CD4-positive, CD25-positive, alpha-beta regulatory T cell (primary cell): ENCODE data around the gene FAM185A. TPM values are rescaled to one million over a fixed set of nuclear protein-coding genes. Genes with fewer than 3 reads are reported as not detected.
"Not testable (repeated sequence)": the region's sequence is repeated elsewhere in the genome, so short reads cannot be mapped to it uniquely, and the experiment has no call there.

Experiments
- ATAC-seq, 2 donors: fragments of 150-1000 bp; cut with Tn5 transposase; one replicate each; pipeline ENCODE4 v1.10.0; 2021; ENCODE audit warnings: low read depth in 2 of 2, moderate number of reproducible peaks in 2 of 2, moderate library complexity in 1 of 2
- DNase-seq, 3 donors: peaks; one replicate each; pipeline versions ENCODE4 v3.0.0 to v3.0.0-alpha.2; 2012 to 2022; ENCODE audit warnings: mixed read lengths in 1 of 3
- H3K27ac ChIP-seq: one replicate; pipeline ENCODE4 v1.7.0; 2013; ENCODE audit warnings: mild to moderate bottlenecking, low read length; ENCODE audit not compliant: insufficient read depth, poor library complexity, severe bottlenecking
- H3K27me3 ChIP-seq: one replicate; pipeline ENCODE4 v1.7.0; 2013; ENCODE audit warnings: low read length; ENCODE audit not compliant: control insufficient read depth, insufficient read depth
- H3K36me3 ChIP-seq: one replicate; pipeline ENCODE4 v1.7.0; 2013; ENCODE audit warnings: mild to moderate bottlenecking, low read length, moderate library complexity; ENCODE audit not compliant: control insufficient read depth, insufficient read depth
- H3K4me1 ChIP-seq: 2 replicates; pipeline ENCODE4 v1.7.0; 2013; ENCODE audit warnings: mild to moderate bottlenecking, low read length; ENCODE audit not compliant: insufficient read depth, control insufficient read depth, poor library complexity, severe bottlenecking
- H3K4me3 ChIP-seq: one replicate; pipeline ENCODE4 v1.7.0; 2013; ENCODE audit warnings: low read depth, mild to moderate bottlenecking, low read length, moderate library complexity
- H3K9me3 ChIP-seq, 2 experiments: 1 replicate in 1 of 2; 2 replicates in 1 of 2; pipeline ENCODE4 v1.7.0; 2013; ENCODE audit warnings: low read length in 2 of 2, mild to moderate bottlenecking in 1 of 2, moderate library complexity in 1 of 2; ENCODE audit not compliant: control insufficient read depth in 2 of 2
- H3K27ac Mint-ChIP-seq, 3 donors: one replicate each; pipeline ENCODE4 v1.8.0; 2020 to 2022; ENCODE audit warnings: mild to moderate bottlenecking in 3 of 3, mixed read lengths in 3 of 3, moderate library complexity in 2 of 3
- H3K27me3 Mint-ChIP-seq: one replicate; pipeline ENCODE4 v1.8.0; 2022; ENCODE audit warnings: mild to moderate bottlenecking, mixed read lengths
- H3K36me3 Mint-ChIP-seq: one replicate; pipeline ENCODE4 v1.8.0; 2020; ENCODE audit warnings: mixed read lengths
- H3K4me1 Mint-ChIP-seq, 4 donors: one replicate each; pipeline ENCODE4 v1.8.0; 2020 to 2022; ENCODE audit warnings: mixed read lengths in 4 of 4, mild to moderate bottlenecking in 1 of 4
- H3K4me3 Mint-ChIP-seq, 4 donors: one replicate each; pipeline ENCODE4 v1.8.0; 2020 to 2022; ENCODE audit warnings: mild to moderate bottlenecking in 4 of 4, mixed read lengths in 4 of 4, moderate library complexity in 3 of 4
- H3K9me3 Mint-ChIP-seq, 7 donors: one replicate each; pipeline ENCODE4 v1.8.0; 2020 to 2022; ENCODE audit warnings: mixed read lengths in 7 of 7, mild to moderate bottlenecking in 3 of 7, moderate library complexity in 2 of 7
- polyA plus RNA-seq, 4 donors: library from polyadenylated mRNA; unstranded; fragments of 300-500 nt; fragmentation: Illumina TruSeq; gene quantifications; one replicate each; pipeline ENCODE4 v1.2.3, GENCODE V29; 2021
- total RNA-seq: library from RNA; stranded (reverse); gene quantifications from one replicate; pipeline ENCODE4 v1.2.3, GENCODE V29; 2022

The FAM185A gene
- total and polyA plus RNA-seq, 5 donors from 2014 or later: 6.1 to 7.3 (median 6.4) TPM

- DNase-seq, H3K27me3 ChIP-seq, H3K9me3 Mint-ChIP-seq, ATAC-seq, H3K9me3 ChIP-seq, H3K27me3 Mint-ChIP-seq, H3K36me3 ChIP-seq, H3K4me1 ChIP-seq, H3K27ac ChIP-seq, H3K4me1 Mint-ChIP-seq, H3K36me3 Mint-ChIP-seq, H3K4me3 ChIP-seq, H3K4me3 Mint-ChIP-seq: not testable (repeated sequence)
- H3K27ac Mint-ChIP-seq: peak overlapping the region in 1 of 3 donors; percentile 43
These were observed 12.4 kb downstream of the FAM185A start for GRCh38 chr7:102761234-102761633.

DNA sequence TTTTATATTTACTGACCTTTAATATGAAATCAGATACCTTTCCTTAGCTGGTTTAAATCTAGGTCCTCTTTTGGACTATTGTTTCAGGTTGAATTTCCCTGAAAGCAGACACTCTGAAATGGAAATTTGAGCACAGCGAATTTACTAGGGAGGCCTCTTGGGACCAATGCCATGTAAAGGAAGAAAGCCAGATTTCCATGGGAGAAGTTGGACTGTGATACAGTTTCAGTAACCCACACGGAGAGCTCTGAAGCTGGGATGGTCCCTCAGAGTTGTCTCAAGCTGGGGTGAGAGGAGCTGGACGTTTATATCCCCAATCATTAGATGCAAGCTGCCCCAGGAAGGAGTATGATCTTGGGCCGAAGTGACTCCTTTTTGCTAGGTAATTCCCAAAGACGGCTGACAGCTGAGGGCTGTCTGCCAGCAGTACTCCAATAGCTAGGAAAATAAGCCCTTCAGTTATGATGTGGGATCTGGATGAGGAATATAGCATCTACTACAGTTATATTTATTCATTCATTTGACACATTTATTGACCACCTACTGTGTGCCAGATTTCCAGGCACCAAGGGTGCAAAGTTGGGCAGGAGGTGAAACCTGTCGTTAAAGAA lies 14.6 kb downstream of the FAM185A start:
- not testable (repeated sequence) for H3K27me3 ChIP-seq, H3K4me3 Mint-ChIP-seq, H3K27ac ChIP-seq, H3K9me3 Mint-ChIP-seq, H3K36me3 Mint-ChIP-seq, DNase-seq, ATAC-seq, H3K4me1 ChIP-seq, H3K4me1 Mint-ChIP-seq, H3K9me3 ChIP-seq, H3K27ac Mint-ChIP-seq, H3K4me3 ChIP-seq, H3K36me3 ChIP-seq, H3K27me3 Mint-ChIP-seq

GRCh38 chr7:102769657-102770192 lies 20.9 kb downstream of the FAM185A start:
- not testable (repeated sequence) for H3K4me3 Mint-ChIP-seq, H3K4me1 Mint-ChIP-seq, H3K4me3 ChIP-seq, H3K27me3 Mint-ChIP-seq, DNase-seq, H3K27ac Mint-ChIP-seq, H3K36me3 ChIP-seq, H3K27me3 ChIP-seq, H3K9me3 Mint-ChIP-seq, H3K36me3 Mint-ChIP-seq, ATAC-seq, H3K4me1 ChIP-seq, H3K27ac ChIP-seq, H3K9me3 ChIP-seq

DNA sequence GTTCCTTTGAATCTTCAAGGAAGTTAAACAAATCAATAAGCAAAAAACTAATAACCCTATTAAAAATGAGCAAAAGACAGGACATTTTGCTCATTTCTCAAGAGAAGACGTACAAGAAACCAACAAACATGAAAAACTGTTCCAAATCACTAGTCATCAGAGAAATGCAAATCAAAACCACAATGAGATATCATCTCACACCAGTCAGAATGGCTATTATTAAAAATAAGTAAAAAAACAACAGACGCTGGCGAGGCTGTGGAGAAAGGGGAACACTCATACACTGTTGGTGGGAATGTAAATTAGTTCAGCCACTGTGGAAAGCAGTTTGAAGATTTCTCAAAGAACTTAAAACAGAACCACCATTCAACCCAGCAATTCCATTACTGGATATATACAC lies 21.7 kb downstream of the FAM185A start:
- ATAC-seq: not testable (repeated sequence)

DNA sequence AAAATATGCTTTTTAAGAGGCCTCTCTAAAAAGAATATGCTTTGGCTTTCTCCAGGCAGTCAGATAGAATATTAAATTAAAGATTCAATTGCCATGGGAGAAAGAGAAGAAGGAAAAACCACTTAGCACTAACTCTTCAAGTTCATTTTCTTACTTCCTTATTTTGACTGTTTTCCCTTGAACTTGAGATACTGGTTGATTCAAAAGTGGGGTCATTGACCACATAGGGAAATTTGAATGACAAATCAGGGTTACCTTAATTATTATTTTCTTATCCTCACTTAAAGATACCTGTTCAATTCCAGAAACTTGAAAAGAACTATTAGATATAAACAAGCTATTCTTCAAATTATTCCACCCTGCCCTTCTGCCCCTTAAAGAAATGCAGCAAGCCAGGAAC lies 27.4 kb downstream of the FAM185A start:
- H3K36me3 ChIP-seq, H3K9me3 ChIP-seq, H3K4me3 Mint-ChIP-seq, DNase-seq, H3K27me3 ChIP-seq, H3K27ac Mint-ChIP-seq, H3K4me1 ChIP-seq, ATAC-seq, H3K4me3 ChIP-seq, H3K27me3 Mint-ChIP-seq, H3K4me1 Mint-ChIP-seq, H3K9me3 Mint-ChIP-seq, H3K27ac ChIP-seq: not testable (repeated sequence)
- peaks cover 18% of the 10 kb centered on the region for H3K36me3 Mint-ChIP-seq

More for the DNA sequence above, 21.7 kb downstream of the FAM185A start:
- not testable (repeated sequence) for H3K4me3 ChIP-seq, H3K27ac Mint-ChIP-seq, H3K27ac ChIP-seq, H3K36me3 Mint-ChIP-seq, H3K9me3 ChIP-seq, H3K27me3 ChIP-seq, H3K27me3 Mint-ChIP-seq, DNase-seq, H3K4me3 Mint-ChIP-seq, H3K36me3 ChIP-seq, H3K9me3 Mint-ChIP-seq, H3K4me1 ChIP-seq, H3K4me1 Mint-ChIP-seq

DNA sequence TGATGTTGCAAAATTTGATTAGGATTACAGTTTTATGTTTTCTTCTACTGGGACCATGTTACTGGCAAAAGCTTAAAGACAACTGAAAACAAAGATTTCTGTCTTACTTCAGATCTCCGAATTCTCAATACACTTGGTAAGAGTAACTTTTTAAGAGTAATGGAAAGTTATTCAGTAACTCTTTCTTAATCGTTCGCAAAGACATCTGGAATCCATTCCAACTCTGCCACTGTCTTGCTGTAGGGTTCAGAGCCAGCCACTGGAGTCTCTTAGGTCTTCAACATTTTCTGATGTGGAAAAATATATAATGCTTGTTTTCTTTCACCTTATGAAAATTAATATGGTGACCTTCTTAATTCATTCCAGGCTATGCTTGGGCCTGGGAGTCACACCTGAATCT lies 29.9 kb downstream of the FAM185A start:
- not testable (repeated sequence) for ATAC-seq, H3K4me1 ChIP-seq, H3K36me3 ChIP-seq, H3K4me3 ChIP-seq, DNase-seq, H3K27me3 Mint-ChIP-seq, H3K9me3 Mint-ChIP-seq, H3K4me1 Mint-ChIP-seq, H3K27ac ChIP-seq, H3K27ac Mint-ChIP-seq, H3K9me3 ChIP-seq, H3K4me3 Mint-ChIP-seq, H3K27me3 ChIP-seq
- peaks cover 18% of the 10 kb centered on the region for H3K36me3 Mint-ChIP-seq

- H3K27me3 Mint-ChIP-seq, H3K9me3 Mint-ChIP-seq, H3K9me3 ChIP-seq, H3K27ac ChIP-seq, H3K4me1 ChIP-seq, ATAC-seq, H3K4me3 ChIP-seq, H3K27me3 ChIP-seq, H3K4me3 Mint-ChIP-seq, H3K4me1 Mint-ChIP-seq, H3K27ac Mint-ChIP-seq, DNase-seq, H3K36me3 ChIP-seq: not testable (repeated sequence)
- H3K36me3 Mint-ChIP-seq: peaks cover 18% of the 10 kb centered on the region
These were observed 32.1 kb downstream of the FAM185A start for GRCh38 chr7:102780926-102781325.

- not testable (repeated sequence) for H3K4me3 Mint-ChIP-seq, H3K27me3 ChIP-seq
These were observed 40.0 kb downstream of the FAM185A start for GRCh38 chr7:102788770-102789169.

More at GRCh38 chr7:102788770-102789169, 40.0 kb downstream of the FAM185A start:
- not testable (repeated sequence) for H3K9me3 Mint-ChIP-seq, H3K27ac Mint-ChIP-seq, H3K36me3 ChIP-seq, H3K36me3 Mint-ChIP-seq, ATAC-seq, H3K4me1 ChIP-seq, H3K27ac ChIP-seq, H3K27me3 Mint-ChIP-seq, DNase-seq, H3K9me3 ChIP-seq, H3K4me1 Mint-ChIP-seq, H3K4me3 ChIP-seq
